A549 treated with AZD2906 at 1 μM for 4 hours (cell line): ENCODE measurements around the gene MED9. TPM values are rescaled to one million over a fixed set of nuclear protein-coding genes. Genes with fewer than 3 reads are reported as not detected.

Experiments used
- total RNA-seq: library from RNA; stranded (reverse); fragments of 200-300 nt; extraction: Qiagen RNA extraction; gene quantifications from 5 replicates; pipeline ENCODE4 v1.2.3, GENCODE V29; 2022

MED9 gene, protein sequence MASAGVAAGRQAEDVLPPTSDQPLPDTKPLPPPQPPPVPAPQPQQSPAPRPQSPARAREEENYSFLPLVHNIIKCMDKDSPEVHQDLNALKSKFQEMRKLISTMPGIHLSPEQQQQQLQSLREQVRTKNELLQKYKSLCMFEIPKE
- total RNA-seq, result 19.2 to 21.0 TPM (median 20.1 TPM) in 5 replicates

GRCh38 chr17:17476865-17477467 is at the start of gene MED9:
MED9 (plus strand) TSS chr17:17477000; CDS start chr17:17477042, 42 bp downstream.

DNA sequence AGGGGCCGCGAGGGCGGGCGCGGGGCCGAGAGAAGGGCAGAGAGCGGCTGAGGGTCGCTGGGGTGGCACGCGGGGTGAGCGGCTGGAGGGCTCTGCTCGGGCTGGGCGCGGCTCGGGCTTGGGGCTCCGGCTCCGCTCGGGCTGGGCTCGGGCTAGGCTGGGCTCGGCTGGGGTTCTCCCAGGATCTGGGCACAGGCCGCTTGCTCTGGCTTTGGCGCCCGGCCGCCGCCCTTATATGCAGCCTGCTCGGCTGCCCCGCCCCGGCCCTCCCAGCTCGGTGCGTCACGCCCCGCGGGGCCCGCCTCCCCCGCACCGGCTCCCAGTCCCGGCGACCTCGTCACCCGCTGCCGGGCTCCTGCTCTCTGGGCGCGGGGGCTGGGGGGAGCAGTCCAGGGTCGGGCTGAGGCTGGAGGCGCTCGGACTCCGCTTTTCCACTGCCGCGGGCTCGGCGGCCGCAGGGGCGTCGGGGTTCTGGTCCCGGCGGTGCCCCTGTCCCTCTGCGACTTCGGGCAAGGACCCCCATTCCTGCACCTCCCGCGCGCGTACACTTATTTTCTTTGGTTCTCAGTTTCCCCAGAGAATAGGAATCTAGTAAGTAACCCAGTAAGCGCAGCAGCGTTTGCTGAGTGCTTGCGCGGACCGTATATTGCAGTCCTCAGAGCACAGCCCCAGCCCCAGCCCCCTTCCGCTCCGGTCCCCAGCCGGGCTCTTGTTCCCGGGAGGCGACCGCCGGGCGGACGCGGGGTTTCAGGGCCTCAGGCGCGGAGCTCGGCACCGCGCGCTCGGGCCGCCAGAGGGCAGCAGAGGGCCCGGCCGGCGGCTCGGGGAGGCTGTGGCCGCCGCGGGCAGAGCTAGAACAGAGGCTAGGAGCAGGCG is 19.6 kb downstream of the MED9 start, which contains the start of gene RASD1:
Gene RASD1 (minus strand): TSS at position 207 of the 876 bp plus-strand sequence. CDS start 214 bp downstream, outside the sequence.

Other genes with a start within 250 kb of the MED9 start
- gene FLCN, start 239.8 kb upstream of the MED9 start, total RNA-seq, result 29.8 to 41.7 TPM (median 30.3 TPM) in 5 replicates
- 134 to 153 TPM (median 141 TPM) in 5 replicates for gene COPS3, start 195.8 kb upstream of the MED9 start, total RNA-seq
- gene NT5M, start 173.6 kb upstream of the MED9 start, total RNA-seq, result 7.9 to 12.1 TPM (median 9.6 TPM) in 5 replicates
- gene RASD1, start 19.4 kb downstream of the MED9 start, total RNA-seq, result 4.4 to 5.8 TPM (median 4.9 TPM) in 5 replicates
- gene PEMT, start 114.7 kb downstream of the MED9 start, total RNA-seq, result 53.9 to 73.7 TPM (median 67.0 TPM) in 5 replicates
- gene RAI1, start 204.5 kb downstream of the MED9 start, total RNA-seq, result 38.3 to 41.0 TPM (median 40.1 TPM) in 5 replicates